Fibroblast of lung (primary cell): ENCODE results near the gene HOMEZ.

ENCODE experiments used
- EZH2 ChIP-seq: IDR thresholded peaks from 2 replicates; pipeline ENCODE4 v1.5.1; 2012; ENCODE audit warnings: low read length, control low read depth, mild to moderate bottlenecking; ENCODE audit errors: missing control alignments
- TF ChIP-seq, protein P1 (sequence below), 2 donors: IDR thresholded peaks in 1 of 2; conservative IDR thresholded peaks in 1 of 2; 1 replicate in 1 of 2; 2 replicates in 1 of 2; pipeline ENCODE4 v1.5.1; 2011 to 2012; ENCODE audit warnings: low read length in 2 of 2, control low read depth in 1 of 2, inconsistent platforms in 1 of 2, low read depth in 1 of 2, mild to moderate bottlenecking in 1 of 2

DNA sequence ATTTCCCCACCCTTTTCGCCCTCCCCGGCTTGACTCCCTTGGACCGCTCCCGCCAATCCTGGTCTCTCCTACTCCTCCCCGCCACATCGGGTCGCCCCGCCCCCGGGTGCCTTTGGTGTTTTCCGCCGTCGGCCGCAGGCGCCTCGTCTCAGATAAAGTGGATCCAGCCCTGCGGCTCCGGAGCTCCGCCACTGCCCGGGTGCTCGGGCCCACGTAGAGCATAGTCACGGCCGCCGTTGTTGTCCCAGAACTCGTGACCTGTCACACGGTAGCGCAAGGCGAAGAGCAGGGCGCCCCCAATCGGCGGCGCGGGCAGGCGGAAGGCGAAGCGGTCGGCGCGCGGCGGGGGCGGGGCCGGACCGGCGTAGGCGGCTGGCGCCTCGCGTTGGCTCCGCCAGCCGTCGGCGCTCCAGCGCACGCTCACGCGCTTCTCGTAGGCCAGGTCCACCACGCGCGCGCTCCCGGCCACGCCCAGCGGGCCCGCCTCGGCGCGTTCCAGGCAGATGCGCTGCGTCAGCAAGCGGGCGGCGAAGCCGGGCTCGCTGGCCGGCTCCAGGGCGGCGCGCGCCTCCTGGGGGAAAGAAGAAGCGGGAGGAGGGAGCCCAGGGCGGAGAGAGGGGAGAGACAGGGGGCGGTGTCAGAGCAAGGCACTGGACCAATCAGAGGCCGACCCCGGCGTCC is 15.5 kb upstream of the HOMEZ start:
- TF ChIP-seq, protein P1, sequence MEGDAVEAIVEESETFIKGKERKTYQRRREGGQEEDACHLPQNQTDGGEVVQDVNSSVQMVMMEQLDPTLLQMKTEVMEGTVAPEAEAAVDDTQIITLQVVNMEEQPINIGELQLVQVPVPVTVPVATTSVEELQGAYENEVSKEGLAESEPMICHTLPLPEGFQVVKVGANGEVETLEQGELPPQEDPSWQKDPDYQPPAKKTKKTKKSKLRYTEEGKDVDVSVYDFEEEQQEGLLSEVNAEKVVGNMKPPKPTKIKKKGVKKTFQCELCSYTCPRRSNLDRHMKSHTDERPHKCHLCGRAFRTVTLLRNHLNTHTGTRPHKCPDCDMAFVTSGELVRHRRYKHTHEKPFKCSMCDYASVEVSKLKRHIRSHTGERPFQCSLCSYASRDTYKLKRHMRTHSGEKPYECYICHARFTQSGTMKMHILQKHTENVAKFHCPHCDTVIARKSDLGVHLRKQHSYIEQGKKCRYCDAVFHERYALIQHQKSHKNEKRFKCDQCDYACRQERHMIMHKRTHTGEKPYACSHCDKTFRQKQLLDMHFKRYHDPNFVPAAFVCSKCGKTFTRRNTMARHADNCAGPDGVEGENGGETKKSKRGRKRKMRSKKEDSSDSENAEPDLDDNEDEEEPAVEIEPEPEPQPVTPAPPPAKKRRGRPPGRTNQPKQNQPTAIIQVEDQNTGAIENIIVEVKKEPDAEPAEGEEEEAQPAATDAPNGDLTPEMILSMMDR (conservative IDR thresholded peaks at IDR 0.05 in 1 of 2, IDR thresholded peaks at IDR 0.05 in 1 of 2; ENCODE audit: low read depth in 1 of 2, low read length in 2 of 2) = peak; percentile 54 to 62
- no peak for TF ChIP-seq EZH2
